AG10803 (cell line): ENCODE results near the gene RBMS3.

Experiments used
- DNase-seq: peaks from one replicate; pipeline ENCODE4 v3.0.0; 2010; ENCODE audit warnings: low read depth
- H3K4me3 ChIP-seq: 2 replicates; pipeline ENCODE4 v1.5.1; 2011; ENCODE audit warnings: mild to moderate bottlenecking, low read length, control low read depth
- CTCF ChIP-seq: conservative IDR thresholded peaks from 2 replicates; pipeline ENCODE4 v1.5.1; 2011; ENCODE audit warnings: mild to moderate bottlenecking, low read length, control low read depth, inconsistent platforms

Gene RBMS3

DNA sequence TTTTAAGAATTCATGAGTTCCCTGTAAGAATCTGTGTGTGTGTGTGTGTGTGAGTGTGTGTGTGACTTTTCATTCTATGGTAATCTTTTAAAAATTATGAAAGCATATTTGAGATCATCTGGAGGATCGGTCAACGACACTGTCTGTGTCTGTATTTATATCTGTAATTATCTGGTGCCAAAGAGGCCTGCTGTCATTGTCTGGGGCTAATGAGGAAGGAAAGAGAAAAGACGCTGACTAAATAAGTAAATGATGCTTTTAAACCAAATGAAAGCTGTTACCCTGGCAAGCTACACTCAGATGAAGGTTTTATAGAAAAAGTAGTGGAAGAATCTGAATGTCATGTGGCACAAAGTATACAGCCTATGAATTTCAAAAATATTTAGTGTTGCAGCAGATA, 439.8 kb downstream of the RBMS3 start:
- TF ChIP-seq CTCF, result no peak
- no peak overlapping the region for H3K4me3 ChIP-seq
- no peak for DNase-seq

GRCh38 chr3:29721789-29722188, 440.9 kb downstream of the RBMS3 start:
- DNase-seq, result peak; percentile 49
- no peak for TF ChIP-seq CTCF
- no peak overlapping the region for H3K4me3 ChIP-seq

DNA sequence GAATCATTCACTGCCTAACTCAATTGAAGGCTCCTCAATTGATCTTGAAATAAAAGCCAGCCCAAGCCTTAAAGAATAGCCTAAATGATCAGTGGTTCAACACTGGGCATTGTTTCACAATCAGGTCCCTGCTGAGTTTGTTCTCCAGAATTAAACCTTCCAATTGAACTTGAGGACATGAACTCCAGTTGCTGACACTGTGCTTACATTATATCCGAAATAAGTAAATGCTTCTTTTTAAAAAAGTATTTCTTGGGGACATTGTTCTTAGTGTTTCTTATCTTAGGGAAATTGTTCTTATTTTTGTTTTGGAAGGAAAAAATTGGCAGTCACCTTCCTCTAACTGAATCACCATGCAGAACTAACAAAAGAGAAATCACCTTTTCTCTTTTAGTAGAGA, 450.2 kb downstream of the RBMS3 start:
- no peak for TF ChIP-seq CTCF
- no peak for DNase-seq
- no peak overlapping the region for H3K4me3 ChIP-seq

- no peak for DNase-seq
- TF ChIP-seq CTCF, result no peak
- H3K4me3 ChIP-seq, result no peak overlapping the region
Observed at GRCh38 chr3:29741231-29741630, 460.4 kb downstream of the RBMS3 start.

DNA sequence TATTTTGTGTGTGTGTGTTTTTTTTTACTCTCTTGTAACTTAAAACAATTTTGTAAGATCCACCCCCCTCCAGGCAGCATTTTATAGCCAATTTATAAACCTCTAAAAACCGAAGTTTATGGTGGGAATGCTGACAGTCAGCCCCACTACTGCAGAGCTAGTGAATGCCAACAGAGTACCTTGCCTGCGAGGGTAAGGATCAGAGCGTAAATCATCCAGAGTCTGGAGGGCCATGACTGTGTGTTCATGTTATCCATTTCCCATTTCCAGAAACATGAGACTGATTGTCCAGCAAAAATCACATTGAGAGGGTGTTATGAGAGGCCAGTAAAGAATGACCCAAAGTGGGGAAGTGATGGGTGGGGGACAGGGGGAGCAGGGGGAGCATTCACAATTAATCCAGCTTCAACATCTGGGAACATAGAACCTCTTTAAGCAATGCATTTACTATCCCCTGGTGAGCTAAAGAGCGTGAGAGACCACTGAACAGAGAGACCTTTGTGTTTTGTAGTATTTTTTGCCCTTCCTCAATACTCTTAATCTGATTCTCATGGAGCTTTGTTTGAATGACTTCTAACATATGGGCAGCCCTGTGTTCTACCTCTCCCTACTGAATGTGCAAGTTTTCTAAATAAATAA, 464.5 kb downstream of the RBMS3 start:
- DNase-seq, result no peak
- TF ChIP-seq CTCF, result no peak
- H3K4me3 ChIP-seq, result no peak overlapping the region

- DNase-seq, result no peak
- no peak overlapping the region for H3K4me3 ChIP-seq
- no peak for TF ChIP-seq CTCF
Observed at GRCh38 chr3:29746163-29746760, 465.4 kb downstream of the RBMS3 start.

DNA sequence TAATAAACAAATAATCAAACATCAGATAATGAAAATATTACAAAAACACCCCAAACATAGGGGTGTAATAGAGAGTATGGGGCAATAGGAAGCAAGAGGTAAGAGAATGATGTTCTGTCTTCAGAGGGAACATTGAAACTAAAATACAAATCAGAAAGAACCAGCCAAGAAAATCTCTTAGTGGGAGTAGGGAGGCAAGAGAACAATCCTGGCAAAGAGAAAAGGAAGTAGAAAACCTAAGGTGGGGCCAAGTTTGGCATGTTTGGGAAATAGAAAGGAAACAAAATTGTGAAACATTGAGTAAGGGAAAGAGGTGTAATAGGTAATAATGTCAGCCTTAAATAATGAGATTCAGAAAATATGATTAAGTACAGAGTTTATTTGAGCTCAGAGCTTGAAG, 467.1 kb downstream of the RBMS3 start:
- no peak for TF ChIP-seq CTCF
- no peak for DNase-seq
- H3K4me3 ChIP-seq, result no peak overlapping the region
